ENCODE data around the gene TNIP1.

Gene TNIP1

GRCh38 chr5:151063142-151063989 lies 17.5 kb downstream of the TNIP1 start:
- peak; percentile 67 for DNase-seq

DNA sequence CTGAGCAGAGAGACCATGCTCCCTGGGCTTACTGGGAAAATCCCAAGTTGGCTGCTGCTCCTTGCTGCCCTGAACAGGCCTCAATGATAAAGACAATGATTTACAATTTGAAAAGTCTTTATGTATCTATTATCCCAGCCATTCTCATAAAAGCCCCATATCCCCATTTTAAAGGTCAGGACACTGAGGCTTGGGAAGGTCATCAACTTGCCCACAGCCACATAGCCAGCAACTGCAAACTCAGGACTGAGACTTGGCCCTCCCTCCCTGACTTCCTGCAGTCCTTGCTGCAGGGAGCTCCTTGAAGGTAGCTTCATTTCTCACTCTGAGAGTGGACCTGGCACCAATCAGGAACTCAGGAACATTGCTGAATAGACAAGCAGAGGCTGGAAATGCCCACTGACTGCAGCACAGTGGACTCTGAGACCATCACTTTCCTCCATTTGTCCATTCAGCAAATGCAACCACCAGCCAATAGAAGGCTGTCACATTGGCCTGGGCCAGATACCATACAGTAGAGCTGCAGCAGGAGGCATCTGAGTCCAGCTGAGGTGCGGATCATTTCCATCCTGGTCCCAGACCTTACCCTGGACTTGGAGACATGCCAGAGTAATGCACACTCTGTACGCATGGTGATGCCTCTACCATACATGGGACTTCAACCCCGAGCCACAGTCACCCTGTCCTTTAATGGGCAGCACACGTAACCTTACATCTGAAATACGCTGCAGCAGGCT lies 18.3 kb downstream of the TNIP1 start:
- no peak for DNase-seq

GRCh38 chr5:151060742-151061141 lies 20.1 kb downstream of the TNIP1 start:
- no peak for DNase-seq

GRCh38 chr5:151058891-151059489 lies 21.8 kb downstream of the TNIP1 start:
- no peak for DNase-seq

- DNase-seq = no peak
These were observed 22.5 kb downstream of the TNIP1 start for GRCh38 chr5:151058301-151058700.

DNA sequence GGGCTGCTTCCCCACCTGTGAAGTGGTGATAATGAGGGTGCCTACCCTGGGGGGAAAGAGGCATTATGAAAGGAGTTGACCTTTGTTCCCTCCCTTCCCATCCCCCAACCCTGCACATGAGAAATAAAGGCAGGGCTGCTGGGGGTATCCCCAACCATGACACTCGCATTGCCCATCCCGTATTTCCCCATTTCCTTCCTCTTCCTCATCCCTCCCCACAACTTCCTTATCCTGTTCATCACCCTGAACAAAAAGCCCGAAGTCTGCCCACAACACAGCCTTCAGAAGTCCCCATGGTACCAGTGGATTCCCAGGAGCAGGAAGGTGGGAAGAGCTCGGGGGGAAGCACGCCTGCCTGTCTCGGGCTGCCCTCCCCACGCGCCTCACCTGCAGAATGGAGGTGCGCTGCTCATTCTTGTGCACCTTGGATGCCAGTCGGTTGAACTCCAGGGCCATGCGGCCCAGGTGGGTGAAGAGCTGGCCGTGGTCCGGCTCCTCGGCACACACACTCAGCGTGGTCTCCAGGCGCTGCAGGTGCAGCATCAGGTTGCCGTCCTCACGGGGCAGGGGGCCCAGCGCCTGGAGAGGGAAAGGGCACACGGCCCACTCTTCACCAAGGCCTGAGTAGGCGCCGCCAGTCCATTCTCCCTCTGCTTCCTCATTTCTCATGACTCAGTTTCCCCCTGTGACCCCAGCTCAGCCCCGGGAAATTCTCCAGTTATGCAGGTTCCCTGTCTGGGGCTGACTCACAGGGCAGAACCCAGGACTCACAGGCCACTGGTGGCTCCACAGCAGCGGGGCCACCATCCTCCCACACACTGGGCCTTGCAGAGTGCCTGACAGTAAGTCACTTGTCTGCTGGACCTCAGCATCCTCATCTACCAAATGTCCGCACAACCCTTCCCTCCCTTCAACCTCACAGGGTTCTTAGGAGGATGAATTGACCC lies 24.2 kb downstream of the TNIP1 start:
- DNase-seq = no peak

DNA sequence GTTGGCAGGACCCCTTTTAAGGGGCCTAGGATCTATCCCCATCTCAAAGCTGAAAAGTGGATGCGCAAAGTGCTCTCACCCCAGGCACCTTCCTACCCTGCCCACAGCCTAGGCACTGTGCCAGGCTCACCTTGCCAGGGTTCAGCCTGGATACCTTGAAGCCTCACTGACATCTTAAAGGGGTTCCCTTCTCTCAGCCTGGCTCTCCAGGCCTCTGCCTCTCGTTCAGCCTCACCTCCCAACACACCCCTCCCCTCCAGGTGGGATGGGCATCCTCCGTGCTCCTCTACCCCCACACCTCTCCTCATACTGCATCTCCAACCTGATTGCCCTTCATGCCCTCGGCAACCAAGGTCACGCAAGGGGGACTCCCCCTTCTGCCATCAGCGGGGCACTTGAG lies 25.5 kb downstream of the TNIP1 start:
- no peak for DNase-seq

DNA sequence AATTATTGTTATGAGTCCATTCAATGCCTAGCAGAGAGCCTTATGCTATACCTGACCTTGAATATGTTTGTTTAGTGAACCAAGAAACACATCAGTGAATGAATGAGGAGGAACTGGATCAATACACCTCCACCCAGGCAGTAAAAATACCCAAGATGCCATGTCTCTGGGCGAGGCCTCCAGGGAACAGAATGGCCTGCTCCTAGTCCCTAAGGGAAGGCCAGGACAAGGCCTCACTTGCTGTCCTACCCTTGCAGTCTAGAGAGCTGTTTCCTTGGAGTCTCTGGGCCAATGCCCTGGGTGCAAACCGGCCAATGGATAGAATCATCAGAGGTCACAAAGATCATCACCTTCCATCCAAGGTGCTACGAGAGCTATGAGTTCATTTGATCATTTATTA lies 26.1 kb downstream of the TNIP1 start:
- no peak for DNase-seq

DNA sequence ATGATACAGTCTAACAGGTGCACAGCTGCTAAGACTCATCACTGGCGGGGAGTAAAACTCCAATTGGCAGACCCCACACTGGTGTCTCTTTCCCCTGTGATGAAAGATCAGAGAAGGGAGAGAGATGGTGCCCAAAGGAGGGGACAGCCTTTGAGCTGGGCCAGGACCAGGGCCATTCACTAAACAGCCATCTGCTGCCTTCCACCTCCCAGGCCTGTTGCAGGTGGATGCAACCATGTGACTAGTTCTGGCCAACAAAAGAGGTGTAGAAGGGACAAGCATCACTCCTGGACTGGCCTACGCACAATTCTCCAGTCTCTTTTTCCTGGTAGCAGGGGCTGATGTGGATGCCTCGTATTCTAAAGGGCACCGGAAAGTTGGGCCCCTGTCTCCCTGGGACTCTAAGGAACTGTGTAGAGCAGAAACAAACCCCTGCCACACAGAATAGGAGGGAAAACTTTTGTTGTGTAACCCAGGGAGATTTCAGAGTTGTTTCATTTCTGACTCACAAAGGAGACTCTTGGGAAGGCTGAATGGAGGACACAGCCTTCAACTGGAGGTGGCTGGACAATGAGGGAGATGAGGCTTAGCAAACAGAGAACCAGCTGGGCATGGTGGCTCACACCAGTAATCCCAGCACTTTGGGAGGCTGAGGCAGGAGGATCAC lies 26.9 kb downstream of the TNIP1 start:
- no peak for DNase-seq

- DNase-seq = no peak
These were observed 28.0 kb downstream of the TNIP1 start for GRCh38 chr5:151052836-151053235.

- no peak for DNase-seq
These were observed 28.8 kb downstream of the TNIP1 start for GRCh38 chr5:151051931-151052608.

GRCh38 chr5:151051066-151051930 lies 29.5 kb downstream of the TNIP1 start:
- DNase-seq = peak; percentile 88

DNA sequence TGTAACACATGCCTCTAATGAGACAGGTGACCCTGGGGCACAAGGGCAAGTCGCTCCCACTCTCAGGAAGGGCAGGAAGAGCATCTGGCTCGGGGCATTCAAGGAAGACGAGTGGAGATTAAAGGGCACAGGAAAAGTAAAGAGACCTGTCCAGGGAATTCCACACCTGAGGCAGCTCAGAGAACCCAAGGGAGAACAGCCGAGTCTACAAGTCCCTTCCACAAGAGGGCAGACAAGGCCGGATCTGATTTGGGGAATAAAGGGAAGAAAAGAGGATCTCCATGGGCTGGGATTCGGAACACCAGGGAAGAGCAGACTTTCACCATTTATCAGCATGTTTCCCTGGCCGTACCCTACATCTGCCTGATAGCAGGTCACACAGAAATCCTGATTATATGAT lies 32.3 kb downstream of the TNIP1 start:
- peak; percentile 10 for DNase-seq

GRCh38 chr5:151047814-151048425 lies 32.9 kb downstream of the TNIP1 start:
- DNase-seq = peak; percentile 35

GRCh38 chr5:151042453-151043093 lies 38.3 kb downstream of the TNIP1 start:
- DNase-seq = no peak

DNA sequence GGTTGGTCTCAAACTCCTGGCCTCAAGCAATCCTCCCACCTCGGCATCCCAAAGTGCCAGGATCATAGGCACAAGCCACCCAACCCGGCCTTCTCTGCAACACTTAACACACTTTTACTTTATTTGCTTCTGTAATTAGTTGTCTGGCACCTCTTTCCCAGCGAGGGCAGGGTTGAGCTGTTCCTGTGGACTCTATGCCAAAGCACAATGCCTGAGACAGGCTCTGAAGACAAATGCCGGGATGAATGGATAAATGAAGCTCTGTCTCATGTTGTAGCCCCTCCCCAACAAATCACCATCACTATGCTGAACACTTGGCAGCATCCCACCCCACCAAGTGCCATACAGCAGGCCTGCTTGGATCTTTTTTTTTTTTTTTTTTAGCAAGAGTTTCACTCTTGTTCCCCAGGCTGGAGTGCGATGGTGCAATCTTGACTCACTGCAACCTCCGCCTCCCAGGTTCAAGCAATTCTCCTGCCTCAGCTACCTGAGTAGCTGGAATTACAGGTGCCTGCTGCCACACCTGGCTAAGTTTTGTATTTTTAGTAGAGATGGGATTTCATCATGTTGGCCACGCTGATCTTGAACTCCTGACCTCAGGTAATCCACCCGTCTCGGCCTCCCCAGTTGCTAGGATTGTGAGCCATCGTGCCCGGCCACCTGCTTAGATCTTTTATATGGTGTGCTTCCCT lies 39.1 kb downstream of the TNIP1 start:
- DNase-seq = no peak

- DNase-seq = no peak
These were observed 40.6 kb downstream of the TNIP1 start for GRCh38 chr5:151040211-151040747.

GRCh38 chr5:151039665-151040064 lies 41.2 kb downstream of the TNIP1 start:
- no peak for DNase-seq

Data from hematopoietic multipotent progenitor cell treated with erythropoietin and hydrocortisone succinate and interleukin-3 and kit ligand, for 8 days (in vitro differentiated cells).